Glomerular visceral epithelial cell (primary cell): Measurements from ENCODE around the gene RHBDD3.
A peak's percentile ranks its signal among the peaks of the same experiment; 100 is the strongest.

ENCODE experiments used
- DNase-seq: peaks from one replicate; pipeline ENCODE4 v3.0.0-alpha.2; 2016; ENCODE audit errors: extremely low spot score

The RHBDD3 gene

GRCh38 chr22:29267858-29268510 is at the start of gene RHBDD3, which contains the start of gene EWSR1:
TSS of gene RHBDD3 (minus strand) at chr22:29267981. CDS start at chr22:29265626, 2,355 bp downstream.
TSS of gene EWSR1 (plus strand) at chr22:29268268. CDS start at chr22:29268337, 69 bp downstream.
- DNase-seq, result peak; percentile 94

GRCh38 chr22:29316141-29316828 is 48.5 kb upstream of the RHBDD3 start:
- no peak for DNase-seq

GRCh38 chr22:29315286-29316140 is 47.7 kb upstream of the RHBDD3 start, which contains the start of gene RASL10A:
TSS of gene RASL10A (minus strand) at chr22:29315697. CDS start at chr22:29315246, 451 bp downstream.
- DNase-seq, result no peak

- DNase-seq, result no peak
Observed at GRCh38 chr22:29314537-29315285, 46.9 kb upstream of the RHBDD3 start.

GRCh38 chr22:29313576-29314466 is 46.0 kb upstream of the RHBDD3 start:
- DNase-seq, result no peak

GRCh38 chr22:29313126-29313575 is 45.4 kb upstream of the RHBDD3 start:
- no peak for DNase-seq

- no peak for DNase-seq
Observed at GRCh38 chr22:29312218-29313125, 44.7 kb upstream of the RHBDD3 start.

GRCh38 chr22:29311464-29312217 is 43.9 kb upstream of the RHBDD3 start:
- no peak for DNase-seq

GRCh38 chr22:29310863-29311339 is 43.1 kb upstream of the RHBDD3 start:
- DNase-seq, result peak; percentile 96

- DNase-seq, result no peak
Observed at GRCh38 chr22:29310065-29310862, 42.5 kb upstream of the RHBDD3 start.

GRCh38 chr22:29309332-29310064 is 41.7 kb upstream of the RHBDD3 start:
- DNase-seq, result no peak

- peak; percentile 82 for DNase-seq
Observed at GRCh38 chr22:29308791-29309262, 41.0 kb upstream of the RHBDD3 start.

GRCh38 chr22:29308148-29308790 is 40.5 kb upstream of the RHBDD3 start:
- DNase-seq, result no peak

GRCh38 chr22:29307596-29308147 is 39.9 kb upstream of the RHBDD3 start:
- no peak for DNase-seq

GRCh38 chr22:29306835-29307595 is 39.2 kb upstream of the RHBDD3 start:
- peak; percentile 72 for DNase-seq
